HepG2 (cell line): ENCODE measurements around the gene FXN. TPM values are rescaled to one million over a fixed set of nuclear protein-coding genes. Genes with fewer than 3 reads are reported as not detected.
A peak's percentile ranks its signal among the peaks of the same experiment; 100 is the strongest.

Experiments
- ATF7-NPFF ChIP-seq: sonication (generic); formaldehyde crosslinking; IDR thresholded peaks from 2 replicates; pipeline ENCODE4 v1.8.1; 2023; ENCODE audit warnings: mild to moderate bottlenecking, low read depth, missing genetic modification reagents, moderate library complexity
- CEBPZ ChIP-seq: IDR thresholded peaks from 2 replicates; pipeline ENCODE4 v1.6.1; 2012; ENCODE audit warnings: low read length, improper control_type of control experiment
- ELF4 ChIP-seq: sonication (generic); formaldehyde crosslinking; IDR thresholded peaks from 2 replicates; pipeline ENCODE4 v1.5.0; 2020; ENCODE audit warnings: missing genetic modification reagents, mild to moderate bottlenecking, moderate library complexity, borderline replicate concordance
- FOSL1 ChIP-seq: sonication (generic); formaldehyde crosslinking; IDR thresholded peaks from 2 replicates; pipeline ENCODE4 v1.9.0; 2021; ENCODE audit warnings: missing genetic modification reagents, borderline replicate concordance
- HOXA9 ChIP-seq: sonication (generic); formaldehyde crosslinking; IDR thresholded peaks from 2 replicates; pipeline ENCODE4 v1.8.1; 2022; ENCODE audit warnings: missing genetic modification reagents, mild to moderate bottlenecking, moderate library complexity, borderline replicate concordance
- KLF11 ChIP-seq: IDR thresholded peaks from 2 replicates; pipeline ENCODE4 v1.6.1; 2016; ENCODE audit warnings: missing compliant biosample characterization
- NR2F6 ChIP-seq, 2 experiments: IDR thresholded peaks; 2 replicates each; pipeline ENCODE4 v1.6.1; 2016; ENCODE audit warnings: antibody characterized with exemption in 1 of 2, mild to moderate bottlenecking in 1 of 2
- PHF21A ChIP-seq: sonication (generic); formaldehyde crosslinking; IDR thresholded peaks from 2 replicates; pipeline ENCODE4 v1.5.0; 2020; ENCODE audit warnings: mild to moderate bottlenecking, missing genetic modification reagents
- PRPF4 ChIP-seq: fragments of 200-400 bp; formaldehyde crosslinking; IDR thresholded peaks from 2 replicates; pipeline ENCODE4 v1.6.1; 2016; ENCODE audit warnings: low read length, low read depth; ENCODE audit not compliant: poor library complexity, severe bottlenecking
- SOX5 ChIP-seq: IDR thresholded peaks from 2 replicates; pipeline ENCODE4 v1.6.1; 2016; ENCODE audit warnings: borderline replicate concordance
- TBP ChIP-seq: sonication (generic); formaldehyde crosslinking; IDR thresholded peaks from 2 replicates; pipeline ENCODE4 v1.5.0; 2020; ENCODE audit warnings: missing genetic modification reagents
- TGIF2 ChIP-seq: IDR thresholded peaks from 2 replicates; pipeline ENCODE4 v1.6.1; 2016; ENCODE audit warnings: control low read depth, missing compliant biosample characterization
- ZFP36L1 ChIP-seq: sonication (generic); formaldehyde crosslinking; IDR thresholded peaks from 2 replicates; pipeline ENCODE4 v1.8.0; 2022; ENCODE audit warnings: mild to moderate bottlenecking, missing genetic modification reagents, moderate library complexity
- ZFY ChIP-seq: sonication (generic); formaldehyde crosslinking; IDR thresholded peaks from 2 replicates; pipeline ENCODE4 v1.4.0; 2020; ENCODE audit warnings: missing genetic modification reagents
- ZNF136 ChIP-seq: sonication (generic); formaldehyde crosslinking; IDR thresholded peaks from 2 replicates; pipeline ENCODE4 v1.8.1; 2022; ENCODE audit warnings: low read depth, mild to moderate bottlenecking, moderate library complexity, missing genetic modification reagents
- ZNF207 ChIP-seq: fragments of 450-650 bp; IDR thresholded peaks from 2 replicates; pipeline ENCODE4 v1.6.1; 2016; ENCODE audit warnings: antibody characterized with exemption, borderline replicate concordance
- ZNF235 ChIP-seq: sonication (generic); formaldehyde crosslinking; IDR thresholded peaks from 2 replicates; pipeline ENCODE4 v1.8.1; 2023; ENCODE audit warnings: mild to moderate bottlenecking, missing genetic modification reagents, borderline replicate concordance
- ZNF710 ChIP-seq: sonication (generic); formaldehyde crosslinking; IDR thresholded peaks from 2 replicates; pipeline ENCODE4 v1.5.0; 2020; ENCODE audit warnings: mild to moderate bottlenecking, missing genetic modification reagents, borderline replicate concordance
- ZNF749 ChIP-seq: sonication (generic); formaldehyde crosslinking; IDR thresholded peaks from 2 replicates; pipeline ENCODE4 v1.8.0; 2022; ENCODE audit warnings: mild to moderate bottlenecking, missing genetic modification reagents, moderate library complexity, borderline replicate concordance
- polyA plus RNA-seq, 8 experiments: library from polyadenylated mRNA; depleted of rRNA in 3 of 8; stranded (reverse) in 7 of 8; unstranded in 1 of 8; fragments of >200 nt; fragmentation: Illumina TruSeq in 4 of 8; extraction: Trizol in 4 of 8; gene quantifications; 2 replicates each; pipeline versions ENCODE4 v1.2.1 to v1.2.3, GENCODE V29; 2011 to 2016; ENCODE audit warnings: low read depth in 4 of 8, missing spikeins in 1 of 8, mixed read lengths in 1 of 8; ENCODE audit not compliant: insufficient read depth in 1 of 8
- total RNA-seq, 5 experiments: library from RNA; depleted of rRNA; stranded (reverse); fragments of >200 nt; fragmentation: Illumina TruSeq; extraction: Trizol; gene quantifications; 2 replicates each; pipeline ENCODE4 v1.2.3, GENCODE V29; 2016; ENCODE audit warnings: low read depth in 1 of 5

Gene FXN
- total and polyA plus RNA-seq, 2 of the 13 experiments (the other 11 are each of a cell fraction or from before 2014, with no cell fraction given) = 24.1 to 26.0 TPM

DNA sequence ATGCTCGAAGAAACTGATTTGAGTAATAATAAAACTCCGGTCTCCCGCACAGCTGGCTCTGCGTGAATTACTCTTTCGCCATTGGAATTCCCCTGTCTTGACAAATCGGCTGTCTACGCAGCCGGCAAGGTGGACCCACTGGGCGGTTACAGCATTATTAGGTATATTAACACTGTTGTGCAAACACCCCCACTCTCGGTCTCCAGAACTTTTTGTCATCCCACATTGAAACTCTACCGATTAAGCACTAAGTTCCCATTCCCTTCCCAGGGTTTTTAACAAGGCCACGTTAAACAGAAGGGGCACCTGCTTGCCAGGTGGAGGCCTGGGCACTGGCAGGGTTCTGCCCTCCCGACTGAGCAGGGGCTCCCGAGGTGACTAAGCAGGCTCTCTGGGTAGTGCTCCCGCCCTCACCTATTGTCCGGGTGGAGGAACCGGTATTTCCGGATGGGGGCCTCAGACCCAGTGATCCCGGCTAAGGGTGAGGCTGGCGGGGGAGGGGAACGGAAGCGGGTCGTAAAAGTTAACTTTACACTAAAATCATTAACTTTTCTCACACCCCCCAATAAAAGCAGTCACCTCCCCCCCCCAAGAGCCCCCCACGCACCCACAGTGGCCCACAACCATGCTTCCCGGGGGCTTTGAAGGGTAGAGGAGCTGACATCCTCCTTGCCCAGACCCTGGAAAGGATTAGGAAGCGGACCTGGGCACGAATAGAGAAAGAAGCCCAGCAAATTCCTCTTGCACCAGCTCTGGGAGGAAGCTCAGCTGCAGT, 85.0 kb downstream of the FXN start (continued):
- TF ChIP-seq HOXA9 (CRISPR knock-in tag) (no peak), ZNF207 (no peak), TGIF2 (no peak), ZNF136 (CRISPR knock-in tag) (no peak), FOSL1 (CRISPR knock-in tag) (peak; percentile 64; the same call in 1 of the 2 replicates), TBP (CRISPR knock-in tag) (no peak), PRPF4 (no peak), KLF11 (peak; percentile 21; the same call in 1 of the 2 replicates), CEBPZ (no peak), PHF21A (CRISPR knock-in tag) (peak; percentile 79), ELF4 (CRISPR knock-in tag) (peak; percentile 35; the same call in 1 of the 2 replicates), ZNF749 (CRISPR knock-in tag) (no peak), ATF7-NPFF (CRISPR knock-in tag) (no peak), NR2F6 (IDR thresholded peaks at IDR 0.05) (peak; percentile 32; the same call in 1 of the 2 replicates), NR2F6 (CRISPR knock-in tag; IDR thresholded peaks at IDR 0.05) (peak; percentile 37; the same call in 1 of the 2 replicates), SOX5 (CRISPR knock-in tag) (peak; percentile 80; the same call in 1 of the 2 replicates), ZFY (CRISPR knock-in tag) (peak; percentile 59; the same call in 1 of the 2 replicates), ZNF710 (0 out of 2 replicates have a peak, but pooled peaks have one; percentile 21), ZFP36L1 (CRISPR knock-in tag) (no peak), ZNF235 (CRISPR knock-in tag) (no peak)
